ENCODE data around the gene YES1. TPM values are rescaled to one million over a fixed set of nuclear protein-coding genes. Genes with fewer than 3 reads are reported as not detected.

YES1 gene
- total and polyA plus RNA-seq, 2 of the 13 experiments (the other 11 are each of a cell fraction or from before 2014, with no cell fraction given) = 17.2 to 70.8 TPM

DNA sequence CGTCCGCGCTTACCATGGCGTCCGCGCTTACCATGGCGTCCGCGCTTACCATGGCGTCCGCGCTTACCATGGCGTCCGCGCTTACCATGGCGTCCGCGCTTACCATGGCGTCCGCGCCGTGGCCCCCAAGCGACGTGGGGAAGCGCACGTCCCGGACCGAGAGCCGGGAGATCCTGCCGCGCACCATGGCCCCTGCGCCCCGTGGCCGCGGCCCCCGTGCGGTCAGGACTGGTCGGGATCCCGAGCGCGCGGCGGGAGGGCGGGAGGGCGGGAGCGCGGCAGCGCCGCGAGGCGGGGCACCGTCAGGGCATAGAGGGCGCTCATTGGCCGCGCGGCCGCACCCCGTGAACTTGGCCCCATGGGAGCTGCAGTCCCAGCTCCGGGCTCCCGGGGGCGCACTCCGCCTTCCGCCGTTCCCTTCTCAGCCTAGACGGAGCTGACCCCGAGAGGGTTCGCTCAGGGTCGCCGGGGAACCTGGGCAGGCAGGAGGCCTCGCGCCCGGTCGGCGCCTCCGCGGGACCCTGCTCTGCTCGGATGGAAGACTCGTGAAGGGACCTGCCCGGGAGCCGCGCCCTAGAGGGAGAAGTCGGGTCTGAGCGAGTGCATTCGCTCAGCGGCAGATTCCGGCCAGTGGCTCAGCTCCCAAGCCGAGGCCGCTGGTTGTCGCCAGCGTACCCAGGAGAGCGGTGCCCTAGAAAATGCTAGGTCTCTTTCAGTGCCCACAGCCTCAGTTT, 99.5 kb downstream of the YES1 start, which contains the start of gene ENOSF1 (continued):
- TF ChIP-seq, protein P1, sequence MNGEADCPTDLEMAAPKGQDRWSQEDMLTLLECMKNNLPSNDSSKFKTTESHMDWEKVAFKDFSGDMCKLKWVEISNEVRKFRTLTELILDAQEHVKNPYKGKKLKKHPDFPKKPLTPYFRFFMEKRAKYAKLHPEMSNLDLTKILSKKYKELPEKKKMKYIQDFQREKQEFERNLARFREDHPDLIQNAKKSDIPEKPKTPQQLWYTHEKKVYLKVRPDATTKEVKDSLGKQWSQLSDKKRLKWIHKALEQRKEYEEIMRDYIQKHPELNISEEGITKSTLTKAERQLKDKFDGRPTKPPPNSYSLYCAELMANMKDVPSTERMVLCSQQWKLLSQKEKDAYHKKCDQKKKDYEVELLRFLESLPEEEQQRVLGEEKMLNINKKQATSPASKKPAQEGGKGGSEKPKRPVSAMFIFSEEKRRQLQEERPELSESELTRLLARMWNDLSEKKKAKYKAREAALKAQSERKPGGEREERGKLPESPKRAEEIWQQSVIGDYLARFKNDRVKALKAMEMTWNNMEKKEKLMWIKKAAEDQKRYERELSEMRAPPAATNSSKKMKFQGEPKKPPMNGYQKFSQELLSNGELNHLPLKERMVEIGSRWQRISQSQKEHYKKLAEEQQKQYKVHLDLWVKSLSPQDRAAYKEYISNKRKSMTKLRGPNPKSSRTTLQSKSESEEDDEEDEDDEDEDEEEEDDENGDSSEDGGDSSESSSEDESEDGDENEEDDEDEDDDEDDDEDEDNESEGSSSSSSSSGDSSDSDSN (CRISPR knock-in tag; IDR thresholded peaks at IDR 0.05) = peak; percentile 90
- no peak for TF ChIP-seq GATA4 (IDR thresholded peaks at IDR 0.05; ENCODE audit: borderline replicate concordance, low read depth)
- TF ChIP-seq ZNF17 (CRISPR knock-in tag; IDR thresholded peaks at IDR 0.05) = no peak
- 0 out of 2 replicates have a peak, but pooled peaks have one; percentile 28 for TF ChIP-seq TARDBP (CRISPR knock-in tag; IDR thresholded peaks at IDR 0.05)
- TF ChIP-seq ZNF30 (CRISPR knock-in tag; IDR thresholded peaks at IDR 0.05) = peak; percentile 88; the same call in 1 of the 2 replicates
- TF ChIP-seq KLF12 (CRISPR knock-in tag; IDR thresholded peaks at IDR 0.05; ENCODE audit: borderline replicate concordance) = no peak
- TF ChIP-seq LCORL (IDR thresholded peaks at IDR 0.05) = no peak
- TF ChIP-seq LCORL (CRISPR knock-in tag; IDR thresholded peaks at IDR 0.05) = no peak
- TF ChIP-seq, protein P2, sequence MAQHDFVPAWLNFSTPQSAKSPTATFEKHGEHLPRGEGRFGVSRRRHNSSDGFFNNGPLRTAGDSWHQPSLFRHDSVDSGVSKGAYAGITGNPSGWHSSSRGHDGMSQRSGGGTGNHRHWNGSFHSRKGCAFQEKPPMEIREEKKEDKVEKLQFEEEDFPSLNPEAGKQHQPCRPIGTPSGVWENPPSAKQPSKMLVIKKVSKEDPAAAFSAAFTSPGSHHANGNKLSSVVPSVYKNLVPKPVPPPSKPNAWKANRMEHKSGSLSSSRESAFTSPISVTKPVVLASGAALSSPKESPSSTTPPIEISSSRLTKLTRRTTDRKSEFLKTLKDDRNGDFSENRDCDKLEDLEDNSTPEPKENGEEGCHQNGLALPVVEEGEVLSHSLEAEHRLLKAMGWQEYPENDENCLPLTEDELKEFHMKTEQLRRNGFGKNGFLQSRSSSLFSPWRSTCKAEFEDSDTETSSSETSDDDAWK (CRISPR knock-in tag; IDR thresholded peaks at IDR 0.05) = no peak
- TF ChIP-seq PLRG1 (conservative IDR thresholded peaks at IDR 0.05) = no peak
- TF ChIP-seq NFIB (CRISPR knock-in tag; IDR thresholded peaks at IDR 0.05; ENCODE audit: borderline replicate concordance) = peak; percentile 100
- TF ChIP-seq NKX3-1 (CRISPR knock-in tag; IDR thresholded peaks at IDR 0.05) = no peak
- no peak for TF ChIP-seq REXO4 (CRISPR knock-in tag; IDR thresholded peaks at IDR 0.05; ENCODE audit: borderline replicate concordance)
- peak; percentile 89 for TF ChIP-seq ZSCAN30 (CRISPR knock-in tag; IDR thresholded peaks at IDR 0.05)
- TF ChIP-seq ZBTB21 (CRISPR knock-in tag; IDR thresholded peaks at IDR 0.05) = no peak
- no peak for TF ChIP-seq TOE1 (CRISPR knock-in tag; IDR thresholded peaks at IDR 0.05)
- TF ChIP-seq GATAD2A (CRISPR knock-in tag; IDR thresholded peaks at IDR 0.05) = no peak
- no peak for TF ChIP-seq MED13 (CRISPR knock-in tag; IDR thresholded peaks at IDR 0.05)
- 0 out of 2 replicates have a peak, but pooled peaks have one; percentile 48 for TF ChIP-seq CBX5 (CRISPR knock-in tag; IDR thresholded peaks at IDR 0.05; ENCODE audit: borderline replicate concordance)
- TF ChIP-seq ZNF589 (CRISPR knock-in tag; conservative IDR thresholded peaks at IDR 0.05) = 0 out of 2 replicates have a peak, but pooled peaks have one; percentile 46
- peak; percentile 40; the same call in 1 of the 2 replicates for TF ChIP-seq TBX2 (CRISPR knock-in tag; IDR thresholded peaks at IDR 0.05; ENCODE audit: borderline replicate concordance)
- TF ChIP-seq, protein P3, sequence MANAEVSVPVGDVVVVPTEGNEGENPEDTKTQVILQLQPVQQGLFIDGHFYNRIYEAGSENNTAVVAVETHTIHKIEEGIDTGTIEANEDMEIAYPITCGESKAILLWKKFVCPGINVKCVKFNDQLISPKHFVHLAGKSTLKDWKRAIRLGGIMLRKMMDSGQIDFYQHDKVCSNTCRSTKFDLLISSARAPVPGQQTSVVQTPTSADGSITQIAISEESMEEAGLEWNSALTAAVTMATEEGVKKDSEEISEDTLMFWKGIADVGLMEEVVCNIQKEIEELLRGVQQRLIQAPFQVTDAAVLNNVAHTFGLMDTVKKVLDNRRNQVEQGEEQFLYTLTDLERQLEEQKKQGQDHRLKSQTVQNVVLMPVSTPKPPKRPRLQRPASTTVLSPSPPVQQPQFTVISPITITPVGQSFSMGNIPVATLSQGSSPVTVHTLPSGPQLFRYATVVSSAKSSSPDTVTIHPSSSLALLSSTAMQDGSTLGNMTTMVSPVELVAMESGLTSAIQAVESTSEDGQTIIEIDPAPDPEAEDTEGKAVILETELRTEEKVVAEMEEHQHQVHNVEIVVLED (CRISPR knock-in tag; IDR thresholded peaks at IDR 0.05; ENCODE audit: borderline replicate concordance) = peak; percentile 67
- TF ChIP-seq ZNF746 (CRISPR knock-in tag; IDR thresholded peaks at IDR 0.05) = peak; percentile 67
- TF ChIP-seq ZNF556 (CRISPR knock-in tag; IDR thresholded peaks at IDR 0.05; ENCODE audit: borderline replicate concordance) = peak; percentile 83; the same call in 1 of the 2 replicates
- TF ChIP-seq, protein P4, sequence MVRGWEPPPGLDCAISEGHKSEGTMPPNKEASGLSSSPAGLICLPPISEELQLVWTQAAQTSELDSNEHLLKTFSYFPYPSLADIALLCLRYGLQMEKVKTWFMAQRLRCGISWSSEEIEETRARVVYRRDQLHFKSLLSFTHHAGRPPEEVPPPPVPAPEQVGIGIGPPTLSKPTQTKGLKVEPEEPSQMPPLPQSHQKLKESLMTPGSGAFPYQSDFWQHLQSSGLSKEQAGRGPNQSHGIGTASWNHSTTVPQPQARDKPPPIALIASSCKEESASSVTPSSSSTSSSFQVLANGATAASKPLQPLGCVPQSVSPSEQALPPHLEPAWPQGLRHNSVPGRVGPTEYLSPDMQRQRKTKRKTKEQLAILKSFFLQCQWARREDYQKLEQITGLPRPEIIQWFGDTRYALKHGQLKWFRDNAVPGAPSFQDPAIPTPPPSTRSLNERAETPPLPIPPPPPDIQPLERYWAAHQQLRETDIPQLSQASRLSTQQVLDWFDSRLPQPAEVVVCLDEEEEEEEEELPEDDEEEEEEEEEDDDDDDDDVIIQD (CRISPR knock-in tag; IDR thresholded peaks at IDR 0.05; ENCODE audit: low read depth) = no peak

Measured in HepG2 (cell line).